ENCODE measurements around the gene MRAS.

MRAS gene

DNA sequence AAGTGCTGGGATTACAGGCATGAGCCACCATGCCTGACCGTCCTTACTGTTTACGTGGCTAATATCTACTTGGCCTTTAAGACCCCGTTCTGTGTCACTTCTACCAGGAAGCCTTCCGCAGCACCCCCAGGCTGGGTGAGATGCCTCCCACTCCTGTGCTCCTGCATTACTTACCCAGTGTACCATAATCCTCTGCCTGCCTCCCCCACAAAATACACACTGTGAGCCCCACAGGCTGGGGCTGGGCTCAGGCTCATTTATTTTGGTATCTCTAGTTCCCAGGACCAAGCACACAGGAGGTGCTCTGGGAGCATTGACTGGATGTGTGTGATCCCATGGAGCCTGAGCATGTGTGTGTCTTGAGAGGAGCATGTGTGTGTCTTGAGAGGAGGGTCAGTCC lies 14.9 kb downstream of the MRAS start:
- Histone ChIP-seq H3K79me2 (peaks cover 32% of the 10 kb centered on the region), H3K9me3 (ENCODE audit: control insufficient read depth, low read length) (no peaks in the 10 kb centered on the region), H3K36me3 (ENCODE audit: control insufficient read depth, insufficient read depth, low read length) (no peaks in the 10 kb centered on the region), H3K4me2 (ENCODE audit: low read length) (no peak overlapping the region), H3K27me3 (ENCODE audit: control insufficient read depth, insufficient read depth, low read length) (no peaks in the 10 kb centered on the region), H3K4me1 (no peaks in the 10 kb centered on the region), H2AFZ (no peak overlapping the region), H3K4me3 (ENCODE audit: low read depth, low read length) (no peak overlapping the region), H3K9ac (no peak overlapping the region), H3K27ac (no peak overlapping the region)
- TF ChIP-seq, protein P1, sequence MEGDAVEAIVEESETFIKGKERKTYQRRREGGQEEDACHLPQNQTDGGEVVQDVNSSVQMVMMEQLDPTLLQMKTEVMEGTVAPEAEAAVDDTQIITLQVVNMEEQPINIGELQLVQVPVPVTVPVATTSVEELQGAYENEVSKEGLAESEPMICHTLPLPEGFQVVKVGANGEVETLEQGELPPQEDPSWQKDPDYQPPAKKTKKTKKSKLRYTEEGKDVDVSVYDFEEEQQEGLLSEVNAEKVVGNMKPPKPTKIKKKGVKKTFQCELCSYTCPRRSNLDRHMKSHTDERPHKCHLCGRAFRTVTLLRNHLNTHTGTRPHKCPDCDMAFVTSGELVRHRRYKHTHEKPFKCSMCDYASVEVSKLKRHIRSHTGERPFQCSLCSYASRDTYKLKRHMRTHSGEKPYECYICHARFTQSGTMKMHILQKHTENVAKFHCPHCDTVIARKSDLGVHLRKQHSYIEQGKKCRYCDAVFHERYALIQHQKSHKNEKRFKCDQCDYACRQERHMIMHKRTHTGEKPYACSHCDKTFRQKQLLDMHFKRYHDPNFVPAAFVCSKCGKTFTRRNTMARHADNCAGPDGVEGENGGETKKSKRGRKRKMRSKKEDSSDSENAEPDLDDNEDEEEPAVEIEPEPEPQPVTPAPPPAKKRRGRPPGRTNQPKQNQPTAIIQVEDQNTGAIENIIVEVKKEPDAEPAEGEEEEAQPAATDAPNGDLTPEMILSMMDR (IDR thresholded peaks at IDR 0.05), result no peak

DNA sequence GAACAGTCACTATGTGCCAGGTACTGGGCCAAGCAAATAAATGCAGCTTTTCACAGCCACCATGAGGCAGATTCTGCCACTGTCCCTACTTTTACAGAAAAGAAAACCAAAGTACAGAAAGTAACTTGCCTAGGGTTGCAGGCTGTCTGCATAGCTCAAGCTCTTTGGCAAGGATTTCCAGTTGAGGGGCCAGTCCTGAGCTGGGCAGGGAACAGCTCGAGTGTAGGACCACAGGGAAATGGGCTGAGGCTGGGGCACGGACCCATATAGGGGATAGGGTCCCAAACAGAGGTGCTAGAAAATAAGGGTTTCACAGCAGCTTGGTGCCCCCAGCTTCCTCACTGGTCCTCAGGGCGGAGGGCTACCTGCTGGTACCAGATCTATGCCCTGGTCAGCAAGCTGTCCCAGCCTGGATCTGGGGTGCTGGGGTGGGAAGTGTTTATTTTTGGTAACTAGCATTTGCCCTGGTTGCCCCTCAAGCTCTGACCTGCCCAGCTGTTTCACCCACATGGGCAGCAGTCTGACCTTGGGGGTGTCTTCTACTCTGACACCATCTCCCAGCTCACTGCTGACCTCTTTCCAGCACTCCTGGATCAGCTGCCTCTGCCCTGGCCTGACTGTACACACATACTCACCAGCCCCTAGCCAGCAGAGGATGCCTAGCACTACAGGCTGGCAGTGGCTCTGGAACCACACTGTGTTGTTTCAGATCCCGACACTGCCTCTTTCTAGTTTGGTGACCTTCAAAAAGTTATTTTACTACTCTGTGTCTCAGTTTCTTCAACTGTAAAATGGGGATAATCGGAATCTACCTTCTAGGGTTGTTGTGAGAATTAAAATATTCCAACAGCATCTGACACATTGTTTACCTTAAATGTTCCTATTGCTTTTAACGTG lies 16.2 kb downstream of the MRAS start:
- Histone ChIP-seq H3K4me1 (no peaks in the 10 kb centered on the region), H3K9me3 (ENCODE audit: control insufficient read depth, low read length) (no peaks in the 10 kb centered on the region), H2AFZ (no peak overlapping the region), H3K36me3 (ENCODE audit: control insufficient read depth, insufficient read depth, low read length) (no peaks in the 10 kb centered on the region), H3K9ac (no peak overlapping the region), H3K79me2 (peaks cover 32% of the 10 kb centered on the region), H3K27me3 (ENCODE audit: control insufficient read depth, insufficient read depth, low read length) (no peaks in the 10 kb centered on the region), H3K4me3 (ENCODE audit: low read depth, low read length) (no peak overlapping the region), H3K4me2 (ENCODE audit: low read length) (no peak overlapping the region), H3K27ac (no peak overlapping the region)
- TF ChIP-seq, protein P1 (IDR thresholded peaks at IDR 0.05), result no peak

DNA sequence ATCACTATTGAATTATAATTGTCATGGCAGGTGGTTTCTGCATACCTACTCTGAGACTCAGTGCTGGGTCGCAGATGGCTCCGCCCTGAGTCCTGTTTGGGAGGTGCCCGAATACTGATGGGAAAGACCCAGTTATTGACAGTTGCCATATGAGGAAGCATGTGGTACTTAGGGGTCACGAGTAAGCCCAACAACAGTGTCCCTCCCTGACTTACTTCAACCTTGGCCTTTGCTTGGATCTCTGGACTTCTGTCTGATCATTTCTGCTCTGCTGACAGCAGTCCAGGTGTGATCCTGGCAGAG lies 16.8 kb downstream of the MRAS start:
- TF ChIP-seq, protein P1 (IDR thresholded peaks at IDR 0.05), result no peak
- Histone ChIP-seq H3K4me3 (ENCODE audit: low read depth, low read length) (no peak overlapping the region), H3K27me3 (ENCODE audit: control insufficient read depth, insufficient read depth, low read length) (no peaks in the 10 kb centered on the region), H3K4me1 (no peaks in the 10 kb centered on the region), H3K4me2 (ENCODE audit: low read length) (no peak overlapping the region), H3K36me3 (ENCODE audit: control insufficient read depth, insufficient read depth, low read length) (no peaks in the 10 kb centered on the region), H3K9ac (no peak overlapping the region), H3K79me2 (peaks cover 32% of the 10 kb centered on the region), H2AFZ (no peak overlapping the region), H3K27ac (no peak overlapping the region), H3K9me3 (ENCODE audit: control insufficient read depth, low read length) (no peaks in the 10 kb centered on the region)

DNA sequence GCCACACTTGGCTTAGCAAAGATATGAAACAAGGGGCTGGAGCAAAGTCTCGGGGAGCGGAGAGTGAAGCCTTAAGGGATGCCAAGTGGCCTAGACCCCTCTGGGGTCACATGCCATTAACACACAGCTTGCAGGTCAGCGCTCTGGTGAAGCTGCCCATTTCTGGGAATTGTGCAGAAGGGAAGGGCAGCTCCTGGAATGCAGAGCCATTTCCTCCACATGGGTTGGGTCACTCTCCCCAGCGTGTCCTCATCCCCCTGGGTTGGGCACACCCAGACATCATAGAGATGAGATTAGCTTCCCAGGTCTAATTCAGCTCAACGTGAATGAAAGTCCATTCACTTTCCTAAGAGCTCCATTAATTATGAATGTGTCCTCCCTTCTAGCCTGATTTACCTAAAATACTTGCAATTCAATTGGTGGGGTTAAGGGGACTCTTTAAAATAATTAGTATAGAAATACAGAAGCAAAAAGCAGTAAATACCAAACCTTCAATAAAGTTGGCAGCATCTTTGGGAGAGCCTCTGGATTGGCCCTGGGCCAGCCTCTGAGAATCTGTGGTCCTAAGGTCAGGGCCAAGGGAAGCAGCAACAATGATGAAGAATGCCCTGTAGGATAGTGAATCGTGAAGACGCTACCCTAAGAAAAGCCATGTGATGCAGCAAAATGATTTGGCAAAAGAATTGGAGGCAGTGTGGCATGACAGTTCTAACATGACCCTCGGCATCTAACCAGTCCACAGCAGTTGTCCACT lies 17.8 kb downstream of the MRAS start:
- Histone ChIP-seq H3K4me3 (ENCODE audit: low read depth, low read length) (no peak overlapping the region), H3K79me2 (peaks cover 27% of the 10 kb centered on the region), H3K36me3 (ENCODE audit: control insufficient read depth, insufficient read depth, low read length) (no peaks in the 10 kb centered on the region), H3K4me1 (no peaks in the 10 kb centered on the region), H3K27ac (no peak overlapping the region), H2AFZ (no peak overlapping the region), H3K27me3 (ENCODE audit: control insufficient read depth, insufficient read depth, low read length) (no peaks in the 10 kb centered on the region), H3K9ac (no peak overlapping the region), H3K9me3 (ENCODE audit: control insufficient read depth, low read length) (no peaks in the 10 kb centered on the region), H3K4me2 (ENCODE audit: low read length) (no peak overlapping the region)
- TF ChIP-seq, protein P1 (IDR thresholded peaks at IDR 0.05), result no peak

Data from parathyroid adenoma (tissue), 2 donors.